GM12874 (cell line): ENCODE data around the gene APCS.

ENCODE experiments used
- CTCF ChIP-seq: IDR thresholded peaks from 2 replicates; pipeline ENCODE4 v1.5.1; 2011; ENCODE audit warnings: low read depth, mild to moderate bottlenecking, control low read depth, low read length, moderate library complexity; ENCODE audit not compliant: insufficient read depth

APCS gene, protein sequence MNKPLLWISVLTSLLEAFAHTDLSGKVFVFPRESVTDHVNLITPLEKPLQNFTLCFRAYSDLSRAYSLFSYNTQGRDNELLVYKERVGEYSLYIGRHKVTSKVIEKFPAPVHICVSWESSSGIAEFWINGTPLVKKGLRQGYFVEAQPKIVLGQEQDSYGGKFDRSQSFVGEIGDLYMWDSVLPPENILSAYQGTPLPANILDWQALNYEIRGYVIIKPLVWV

GRCh38 chr1:159587461-159587951 lies at the start of gene APCS:
TSS of gene APCS (plus strand) at chr1:159587826. CDS start at chr1:159587922, 96 bp downstream.
- TF ChIP-seq CTCF = no peak

DNA sequence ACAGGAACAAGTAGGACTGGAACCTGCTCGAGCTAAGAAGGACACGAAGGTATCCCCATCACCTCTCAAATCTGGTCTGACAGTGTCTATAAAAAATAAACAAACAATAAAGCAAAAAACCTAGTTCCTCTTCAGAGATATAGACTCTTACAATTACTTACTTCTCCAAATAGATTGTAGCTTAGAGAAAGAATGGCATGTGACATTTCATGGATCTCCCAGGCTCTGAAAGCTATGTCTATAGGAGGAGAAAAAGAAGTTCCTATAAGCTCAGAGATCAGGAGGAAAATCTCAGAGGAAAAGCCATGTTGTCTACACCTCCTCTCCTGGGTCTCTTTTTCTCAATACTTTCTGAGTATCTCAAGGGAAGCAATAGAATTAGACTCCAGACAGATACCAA lies 39.5 kb upstream of the APCS start:
- no peak for TF ChIP-seq CTCF

- no peak for TF ChIP-seq CTCF
Measured at GRCh38 chr1:159554261-159554660, 33.4 kb upstream of the APCS start.

DNA sequence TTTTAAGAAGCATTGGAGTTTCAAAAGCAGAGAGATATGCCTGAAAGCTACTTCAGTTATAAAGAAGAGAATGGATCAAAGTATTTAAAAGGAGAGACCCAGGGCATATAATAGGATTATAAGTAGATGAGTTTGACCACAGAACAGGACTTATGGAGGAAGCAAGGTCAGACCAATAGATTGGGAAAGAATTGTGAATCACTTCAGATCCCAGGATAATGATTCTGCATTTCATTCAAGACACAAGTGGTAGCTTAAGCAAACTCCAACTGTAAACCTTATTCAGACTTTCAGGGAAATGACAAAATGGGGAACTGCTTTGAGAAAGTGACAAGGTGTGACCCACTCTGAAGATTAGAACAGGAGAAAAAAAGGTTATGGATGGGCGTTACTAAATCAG lies 32.9 kb upstream of the APCS start:
- no peak for TF ChIP-seq CTCF

DNA sequence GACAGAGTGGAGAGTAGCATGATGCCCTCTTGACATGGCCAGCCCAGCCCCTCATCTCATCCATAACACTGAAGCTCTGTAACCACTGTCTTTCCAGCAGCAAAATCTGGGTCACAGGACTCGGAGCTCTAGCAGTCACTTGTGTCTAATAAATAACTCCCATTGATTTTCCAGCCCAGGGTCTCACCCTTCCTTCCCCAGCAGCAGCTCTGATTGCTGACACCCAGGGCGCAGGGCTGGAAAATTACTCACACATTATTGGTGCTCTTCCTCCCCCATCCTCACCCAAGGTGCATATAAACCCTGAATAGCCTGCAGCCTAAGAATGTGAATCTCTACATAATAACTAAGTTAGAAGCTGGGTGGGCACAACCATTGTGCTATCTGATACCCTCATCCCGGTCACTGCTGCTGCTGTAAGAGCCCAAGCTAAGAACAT lies 30.7 kb upstream of the APCS start:
- no peak for TF ChIP-seq CTCF

- no peak for TF ChIP-seq CTCF
Measured at GRCh38 chr1:159560599-159560998, 27.0 kb upstream of the APCS start.

GRCh38 chr1:159561497-159561896 lies 26.1 kb upstream of the APCS start:
- no peak for TF ChIP-seq CTCF
